Right hindlimb (tissue), 1 donor: Measurements from ENCODE around the gene HAPSTR1.

Experiments
- DNase-seq: peaks from one replicate; pipeline ENCODE4 v3.0.0-alpha.2; 2018

The HAPSTR1 gene

DNA sequence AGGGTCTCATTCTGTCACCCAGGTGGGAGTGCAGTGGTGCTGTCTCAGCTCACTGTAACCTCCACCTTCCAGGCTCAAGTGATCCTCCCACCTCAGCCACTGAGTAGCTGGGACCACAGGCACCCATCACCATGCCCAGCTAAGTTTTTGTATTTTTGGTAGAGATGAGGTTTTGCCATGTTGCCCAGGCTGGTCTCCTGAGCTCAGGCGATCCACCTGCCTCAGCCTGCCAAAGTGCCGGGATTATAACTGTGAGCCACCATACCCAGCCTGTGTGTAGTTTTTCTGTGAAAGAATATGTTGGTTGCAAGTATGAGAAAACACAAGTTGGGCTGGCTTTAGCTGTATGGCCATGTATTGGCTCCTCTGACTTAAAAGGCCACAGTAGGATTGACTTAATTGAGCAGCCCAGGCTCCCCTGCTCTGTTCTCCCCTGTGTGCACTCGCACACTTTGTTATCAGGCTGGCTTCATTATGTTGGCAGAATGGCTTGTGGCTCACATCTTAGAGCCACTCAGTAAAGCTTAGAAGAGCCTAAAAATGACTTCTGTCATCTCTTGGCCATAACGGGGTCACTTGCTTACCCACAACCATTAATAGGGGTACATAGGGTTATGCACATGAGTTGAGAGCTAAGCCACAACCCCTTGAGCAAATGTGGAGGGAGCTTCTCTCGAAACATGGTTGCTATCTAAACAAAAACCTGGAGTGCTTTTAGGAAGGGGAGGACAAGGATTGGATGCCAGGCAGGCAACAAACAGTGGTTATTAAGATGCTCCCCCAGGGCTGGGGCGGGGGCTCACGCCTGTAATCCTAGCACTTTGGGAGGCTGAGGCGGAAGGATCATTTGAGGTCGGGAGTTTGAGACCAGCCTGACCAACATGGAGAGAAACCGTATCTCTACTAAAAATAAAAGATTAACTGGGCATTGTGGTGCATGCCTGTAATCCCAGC lies 6.1 kb downstream of the HAPSTR1 start:
- no peak for DNase-seq

GRCh38 chr16:9098377-9099090 lies 7.1 kb downstream of the HAPSTR1 start:
- no peak for DNase-seq

- DNase-seq = no peak
These were observed 7.7 kb downstream of the HAPSTR1 start for GRCh38 chr16:9099131-9099625.

DNA sequence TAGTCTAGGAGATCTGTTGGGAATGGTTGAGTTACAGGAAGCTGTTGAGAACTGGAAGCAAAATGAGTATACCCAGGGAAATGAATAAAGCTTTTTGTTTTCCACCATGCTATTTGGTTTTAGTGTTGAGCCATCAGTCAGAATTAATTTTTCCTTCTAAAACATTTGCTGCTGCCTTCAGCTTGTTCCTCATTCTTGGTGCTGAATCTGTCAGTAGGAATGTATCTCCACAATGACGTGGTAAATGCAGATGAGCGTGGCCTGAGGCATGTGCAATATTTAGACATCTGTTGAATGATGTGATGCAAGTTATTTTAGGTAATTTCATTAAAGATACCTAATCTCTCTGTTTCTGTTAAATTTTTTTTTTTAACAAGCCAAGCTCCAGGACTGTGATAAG lies 10.9 kb downstream of the HAPSTR1 start:
- no peak for DNase-seq

DNA sequence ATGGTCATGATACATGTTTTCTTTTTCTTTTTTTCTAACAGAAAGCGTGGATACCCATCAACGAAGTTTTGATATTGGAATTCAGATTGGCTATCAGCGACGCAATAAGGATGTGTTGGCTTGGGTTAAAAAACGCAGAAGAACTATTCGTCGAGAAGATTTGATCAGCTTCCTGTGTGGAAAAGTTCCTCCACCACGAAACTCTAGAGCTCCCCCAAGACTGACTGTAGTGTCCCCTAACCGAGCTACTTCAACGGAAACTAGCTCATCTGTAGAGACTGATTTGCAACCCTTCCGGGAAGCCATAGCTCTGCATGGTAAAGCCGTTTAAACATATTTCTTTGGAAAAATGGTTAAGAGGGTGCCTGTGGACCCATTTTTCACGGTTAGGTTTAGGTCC lies 11.5 kb downstream of the HAPSTR1 start:
- DNase-seq = no peak

DNA sequence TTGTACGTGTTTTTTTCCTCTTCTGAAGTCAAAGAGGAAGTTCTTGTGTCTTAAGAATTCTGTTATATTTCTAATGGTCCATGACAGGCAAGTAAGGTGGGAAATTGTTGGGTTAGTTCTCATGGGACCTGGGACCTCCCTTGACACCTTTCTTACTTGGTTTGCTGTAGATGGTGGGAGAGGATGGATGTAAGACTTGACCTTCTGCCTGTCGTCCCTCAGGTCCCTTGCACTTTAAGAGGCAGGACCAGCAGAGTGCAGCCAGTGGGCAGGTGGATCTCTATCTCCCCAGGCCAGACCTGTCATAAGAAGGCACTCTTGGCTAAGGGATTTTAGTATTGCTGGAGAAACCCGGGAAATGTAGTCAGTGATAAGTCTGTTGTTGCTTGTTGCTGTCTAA lies 12.1 kb downstream of the HAPSTR1 start:
- no peak for DNase-seq

DNA sequence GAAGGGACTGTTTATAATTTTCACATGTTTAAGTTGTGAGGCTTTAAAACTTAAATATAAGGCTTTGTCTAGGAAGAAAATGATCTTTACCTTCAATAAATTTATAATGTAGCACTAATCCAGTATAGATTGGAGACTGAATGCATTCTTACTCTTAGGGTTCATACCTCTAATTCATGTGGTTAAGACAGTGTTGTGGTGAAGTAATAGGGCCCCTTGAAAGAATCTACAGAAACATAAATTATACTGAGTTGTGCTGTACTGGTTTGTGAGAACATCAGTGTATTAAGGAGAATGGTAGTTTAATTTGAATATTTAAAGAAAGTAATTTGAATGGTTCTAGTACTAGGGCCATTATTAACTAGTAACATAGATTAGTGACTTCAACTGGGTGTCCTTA lies 13.7 kb downstream of the HAPSTR1 start:
- DNase-seq = no peak

DNA sequence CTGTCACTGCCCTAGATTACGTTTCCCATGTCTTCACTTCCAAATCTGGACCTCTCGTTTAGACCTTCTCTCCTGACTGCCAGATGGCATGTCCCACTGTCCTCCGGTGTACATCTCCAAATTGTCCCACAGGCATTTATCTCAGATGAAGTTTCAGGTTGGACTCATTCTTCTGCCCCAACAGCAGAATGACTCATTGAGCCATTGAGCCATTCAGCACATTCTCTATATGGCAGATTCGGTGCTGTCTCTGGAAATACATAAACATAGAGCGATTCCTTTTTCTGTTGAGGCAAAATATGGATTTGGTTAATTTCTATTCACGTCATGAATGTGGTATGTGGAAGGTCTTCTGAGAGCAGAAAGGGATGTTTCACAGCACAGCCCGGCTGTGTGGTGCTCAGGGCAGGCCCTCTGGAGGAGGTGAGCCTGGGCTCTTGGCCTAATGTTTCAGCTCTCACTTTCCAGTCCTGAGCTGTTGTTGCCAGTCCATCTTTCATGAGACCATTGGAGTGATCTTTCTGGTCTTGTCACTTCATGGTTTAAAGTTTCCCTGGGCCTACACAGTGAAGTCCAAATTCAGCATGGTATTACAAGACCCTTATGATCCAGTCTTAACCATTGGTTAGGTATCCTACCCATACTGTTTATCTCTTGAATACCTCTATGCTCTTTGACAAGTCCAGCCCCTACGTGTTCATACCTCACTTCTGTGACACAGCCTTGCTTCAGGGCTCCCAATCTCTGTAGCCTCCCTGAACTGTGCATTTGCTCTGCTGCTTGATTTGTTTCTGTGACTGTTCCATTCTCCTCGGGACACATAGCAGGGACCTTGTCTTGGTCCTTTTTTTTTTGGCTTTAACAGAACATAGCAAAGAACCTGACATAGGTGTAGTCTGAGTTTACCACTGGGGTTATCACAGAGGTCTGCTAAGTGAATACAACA lies 15.9 kb downstream of the HAPSTR1 start:
- DNase-seq = no peak

DNA sequence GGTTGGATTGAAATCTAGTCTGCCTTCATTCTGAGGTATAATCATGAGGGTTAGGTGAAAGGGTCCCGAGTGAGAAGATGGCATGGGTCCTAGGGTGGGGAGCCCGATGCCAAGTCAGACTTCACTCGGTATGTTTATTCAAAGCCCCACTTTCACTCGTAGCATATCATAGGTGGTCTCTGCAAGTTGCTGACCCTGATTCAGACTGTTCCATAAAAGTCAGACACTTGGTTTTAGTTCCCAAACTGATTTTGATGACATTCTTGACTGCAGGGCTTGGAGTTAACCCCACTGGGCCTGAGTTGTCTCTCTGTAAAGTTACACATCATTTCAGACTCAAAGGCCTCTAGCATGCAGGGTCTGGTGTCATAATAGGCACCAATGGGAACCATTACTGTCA lies 17.8 kb downstream of the HAPSTR1 start:
- DNase-seq = no peak

- no peak for DNase-seq
These were observed 20.9 kb downstream of the HAPSTR1 start for GRCh38 chr16:9112166-9112843.

GRCh38 chr16:9112844-9113186 lies 21.4 kb downstream of the HAPSTR1 start:
- DNase-seq = no peak

- DNase-seq = no peak
These were observed 22.3 kb downstream of the HAPSTR1 start for GRCh38 chr16:9113707-9114106.

GRCh38 chr16:9114112-9114511 lies 22.7 kb downstream of the HAPSTR1 start:
- no peak for DNase-seq

GRCh38 chr16:9114842-9115241 lies 23.4 kb downstream of the HAPSTR1 start:
- DNase-seq = no peak

DNA sequence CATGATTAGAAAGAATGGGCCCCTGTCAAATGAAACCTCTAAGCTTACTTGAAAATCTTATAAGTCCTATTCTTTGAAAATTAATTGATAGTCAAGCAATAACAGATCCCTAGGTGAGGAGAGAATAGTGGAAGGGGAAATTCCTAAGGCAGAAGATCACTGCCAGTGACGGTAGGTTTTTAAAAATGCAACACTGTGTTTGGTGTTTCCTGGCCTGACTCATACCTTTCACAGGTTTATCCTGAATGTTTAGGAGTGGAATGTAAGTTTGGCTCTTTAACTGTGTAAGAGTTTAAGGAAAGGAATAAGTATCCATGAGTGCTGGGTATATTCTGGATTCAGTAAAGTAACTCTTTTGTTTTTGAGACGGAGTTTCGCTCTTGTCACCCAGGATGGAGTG lies 23.8 kb downstream of the HAPSTR1 start:
- DNase-seq = no peak

GRCh38 chr16:9116141-9116540 lies 24.7 kb downstream of the HAPSTR1 start:
- DNase-seq = no peak

DNA sequence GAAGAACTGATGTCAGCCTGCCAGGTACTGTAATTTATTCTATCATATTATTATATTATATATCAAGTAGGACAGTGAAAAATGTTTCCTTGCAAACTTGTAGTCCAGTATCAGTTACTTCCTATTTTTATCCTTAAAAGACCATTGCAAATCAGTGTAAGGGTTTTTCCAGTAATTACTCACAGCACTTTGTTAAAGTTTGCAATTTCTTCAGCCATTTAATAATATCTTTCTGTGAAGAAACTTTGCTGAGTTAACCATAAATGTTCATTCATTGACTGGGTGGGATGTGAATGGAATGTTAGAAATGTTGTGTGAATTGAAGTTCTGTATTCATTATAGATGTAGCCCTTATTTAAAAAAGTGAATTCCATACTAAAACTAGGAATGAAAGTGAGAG lies 26.7 kb downstream of the HAPSTR1 start:
- DNase-seq = no peak

- no peak for DNase-seq
These were observed 28.4 kb downstream of the HAPSTR1 start for GRCh38 chr16:9119795-9120194.

DNA sequence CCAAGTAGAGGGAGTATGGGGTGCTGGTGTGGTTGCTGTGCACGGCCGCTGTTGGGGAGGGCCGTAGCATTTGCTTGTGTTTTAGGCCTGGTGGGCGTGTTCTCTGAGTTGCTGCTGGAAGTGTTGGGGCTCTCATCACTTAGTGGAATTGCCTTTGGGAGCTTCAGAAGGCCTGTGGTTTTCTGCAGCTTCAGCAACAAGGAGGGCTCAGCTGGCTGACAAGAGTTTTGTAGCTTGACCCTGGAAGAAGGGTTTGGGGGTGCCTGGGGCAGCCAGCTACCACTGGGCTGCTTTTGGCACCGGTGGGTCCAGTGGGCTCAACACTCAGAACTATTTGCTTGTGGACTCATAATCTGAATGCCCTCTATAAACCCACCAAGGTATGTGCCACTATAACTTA lies 30.9 kb downstream of the HAPSTR1 start:
- no peak for DNase-seq

GRCh38 chr16:9122969-9123368 lies 31.5 kb downstream of the HAPSTR1 start:
- no peak for DNase-seq

GRCh38 chr16:9123401-9123800 lies 32.0 kb downstream of the HAPSTR1 start:
- DNase-seq = no peak

- no peak for DNase-seq
These were observed 32.4 kb downstream of the HAPSTR1 start for GRCh38 chr16:9123871-9124270.
